ENCODE results near the gene BACE2. TPM values are rescaled to one million over a fixed set of nuclear protein-coding genes. Genes with fewer than 3 reads are reported as not detected.

Gene BACE2
- total and polyA plus RNA-seq, 2 of the 13 experiments (the other 11 are each of a cell fraction or from before 2014, with no cell fraction given) = 0.07 to 0.11 TPM

GRCh38 chr21:41304068-41304720 lies 136.2 kb downstream of the BACE2 start:
- H3K4me1 ChIP-seq (ENCODE audit: insufficient read depth, low read length) = no peaks in the 10 kb centered on the region
- BruUV-seq (replicated peaks) = no TSS peak
- 82% methylated on average over 22 of the region's 40 CpGs for WGBS (ENCODE audit: low lambda C conversion rate)
- no peak for ATAC-seq
- H3K36me3 ChIP-seq (replicated peaks in 1 of 2; ENCODE audit: control insufficient read depth in 1 of 2, insufficient read depth in 2 of 2, low read length in 2 of 2) = no peaks in the 10 kb centered on the region
- no peak for TF ChIP-seq PBX3 (CRISPR knock-in tag; IDR thresholded peaks at IDR 0.05; ENCODE audit: borderline replicate concordance)
- no peak for TF ChIP-seq ZBTB37 (CRISPR knock-in tag; IDR thresholded peaks at IDR 0.05)
- no peak for TF ChIP-seq ZNF337 (CRISPR knock-in tag; IDR thresholded peaks at IDR 0.05; ENCODE audit: borderline replicate concordance, low read depth)
- no peak for TF ChIP-seq CC2D1A (CRISPR knock-in tag; IDR thresholded peaks at IDR 0.05)
- TF ChIP-seq IRX3 (CRISPR knock-in tag; IDR thresholded peaks at IDR 0.05; ENCODE audit: borderline replicate concordance, low read depth) = no peak
- TF ChIP-seq DR1 (CRISPR knock-in tag; IDR thresholded peaks at IDR 0.05) = no peak
- no peak for TF ChIP-seq PITX1 (CRISPR knock-in tag; IDR thresholded peaks at IDR 0.05)
- no peak for TF ChIP-seq REXO4 (CRISPR knock-in tag; IDR thresholded peaks at IDR 0.05; ENCODE audit: borderline replicate concordance)
- no peak for TF ChIP-seq GABPA (IDR thresholded peaks at IDR 0.05; ENCODE audit: low read depth, low read length)
- no peak for TF ChIP-seq GABPA (CRISPR knock-in tag; IDR thresholded peaks at IDR 0.05; ENCODE audit: low read depth)
- no peak for TF ChIP-seq ZNF577 (CRISPR knock-in tag; IDR thresholded peaks at IDR 0.05; ENCODE audit: borderline replicate concordance, low read depth)
- TF ChIP-seq ZNF570 (CRISPR knock-in tag; IDR thresholded peaks at IDR 0.05; ENCODE audit: borderline replicate concordance) = no peak
- TF ChIP-seq RFX1 (IDR thresholded peaks at IDR 0.05) = no peak
- no peak for TF ChIP-seq TRIM22 (IDR thresholded peaks at IDR 0.05)
- no peak for TF ChIP-seq POLR2AphosphoS5 (IDR thresholded peaks at IDR 0.05; ENCODE audit: low read depth, low read length)
- no peak for TF ChIP-seq ZNF773 (CRISPR knock-in tag; IDR thresholded peaks at IDR 0.05; ENCODE audit: borderline replicate concordance)
- no peaks in the 10 kb centered on the region for H3K9me3 ChIP-seq (ENCODE audit: low read length)
- DNase-seq (ENCODE audit: low spot score) = no peak
- CTCF ChIA-PET (ENCODE audit: low intra/inter-chr PET ratio, low total read pairs) = no interaction called here
- H3K4me2 ChIP-seq (ENCODE audit: low read depth, low read length) = no peak overlapping the region
- in situ Hi-C loops (cut with HindIII; ENCODE audit: extremely low pct_ligation_motif_present, low pct_unique_long_range_greater_than_20kb) (no loop called here), intact Hi-C loops (cut with micrococcal nuclease; ENCODE audit: unreplicated experiment) (no loop called here)
- no peaks in the 10 kb centered on the region for H4K20me1 ChIP-seq (ENCODE audit: insufficient read depth, low read length)
- H3K9ac ChIP-seq (ENCODE audit: insufficient read depth, low read depth, low read length) = no peak overlapping the region
- H3K4me3 ChIP-seq (replicated peaks in 1 of 3; ENCODE audit: insufficient read depth in 1 of 3, low read depth in 2 of 3, low read length in 3 of 3) = no peak overlapping the region
- FAIRE-seq = no peak
- H3K27ac ChIP-seq (ENCODE audit: extremely low read length, insufficient read depth, low read length) = no peak overlapping the region
- H3K27me3 ChIP-seq (ENCODE audit: control insufficient read depth in 1 of 2, insufficient read depth in 2 of 2, low read length in 2 of 2) = no peaks in the 10 kb centered on the region; a peak in 2 of 5 replicates
- no peak overlapping the region for H2AFZ ChIP-seq (ENCODE audit: low read length)
- POLR2A ChIA-PET = no interaction called here
- no peaks in the 10 kb centered on the region for H3K79me2 ChIP-seq (ENCODE audit: insufficient read depth, low read length)
